AG04450 (cell line): Measurements from ENCODE around the gene TMEM272. TPM values are rescaled to one million over a fixed set of nuclear protein-coding genes. Genes with fewer than 3 reads are reported as not detected.

Experiments
- CTCF ChIA-PET: fragments of 300-600, 350-600 bp; formaldehyde crosslinking; extraction: SDS; loops from one replicate; lab custom pipeline; 2022; ENCODE audit warnings: antibody characterized with exemption, inconsistent platforms; lab: Charles Lee
- POLR2A ChIA-PET: fragments of 350-600 bp; formaldehyde crosslinking; extraction: SDS; loops from one replicate; lab custom pipeline; 2021; ENCODE audit warnings: antibody characterized with exemption, inconsistent platforms; lab: Yijun Ruan, JAX
- DNase-seq: peaks from one replicate; pipeline ENCODE4 v3.0.0-alpha.2; 2011; ENCODE audit warnings: low read depth, low spot score
- H3K27ac ChIP-seq: one replicate; pipeline ENCODE4 v1.5.1; 2012; ENCODE audit warnings: low read depth, low read length, control low read depth
- H3K27me3 ChIP-seq: one replicate; pipeline ENCODE4 v1.6.0; 2012; ENCODE audit warnings: low read length; ENCODE audit not compliant: control insufficient read depth, insufficient read depth
- H3K4me3 ChIP-seq: 2 replicates; pipeline ENCODE4 v1.5.1; 2011; ENCODE audit warnings: mild to moderate bottlenecking, low read depth, low read length, control low read depth
- H3K9me3 ChIP-seq: 2 replicates; pipeline ENCODE4 v1.5.1; 2012; ENCODE audit warnings: low read length; ENCODE audit not compliant: control insufficient read depth, insufficient read depth
- polyA plus RNA-seq: library from polyadenylated mRNA; depleted of rRNA; stranded (reverse); fragments of >200 nt; gene quantifications from 2 replicates; pipeline ENCODE4 v1.2.3, GENCODE V29; 2011
- TF ChIP-seq, protein P1 (sequence below): IDR thresholded peaks from 2 replicates; pipeline ENCODE4 v1.5.1; 2011; ENCODE audit warnings: low read depth, low read length, control low read depth, inconsistent platforms

TMEM272 gene
- polyA plus RNA-seq, 1 experiment, result not detected

DNA sequence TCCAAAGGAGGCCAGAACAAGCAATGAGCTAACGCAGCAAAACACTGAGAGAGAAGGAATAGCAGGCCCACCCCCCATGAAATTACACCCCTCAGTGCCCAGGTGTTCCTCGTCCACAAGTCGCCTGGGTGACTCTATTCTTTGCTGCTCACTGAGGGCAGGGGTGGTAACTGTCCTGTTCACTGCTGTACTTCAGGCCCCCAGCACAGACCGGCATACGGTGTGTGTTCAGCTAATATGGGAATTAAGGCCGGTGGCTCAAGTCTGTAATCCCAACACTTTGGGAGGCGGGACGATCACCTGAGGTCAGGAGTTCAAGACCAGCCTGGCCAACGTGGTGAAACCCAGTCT is 72.9 kb downstream of the TMEM272 start:
- no peak for DNase-seq
- TF ChIP-seq, protein P1, sequence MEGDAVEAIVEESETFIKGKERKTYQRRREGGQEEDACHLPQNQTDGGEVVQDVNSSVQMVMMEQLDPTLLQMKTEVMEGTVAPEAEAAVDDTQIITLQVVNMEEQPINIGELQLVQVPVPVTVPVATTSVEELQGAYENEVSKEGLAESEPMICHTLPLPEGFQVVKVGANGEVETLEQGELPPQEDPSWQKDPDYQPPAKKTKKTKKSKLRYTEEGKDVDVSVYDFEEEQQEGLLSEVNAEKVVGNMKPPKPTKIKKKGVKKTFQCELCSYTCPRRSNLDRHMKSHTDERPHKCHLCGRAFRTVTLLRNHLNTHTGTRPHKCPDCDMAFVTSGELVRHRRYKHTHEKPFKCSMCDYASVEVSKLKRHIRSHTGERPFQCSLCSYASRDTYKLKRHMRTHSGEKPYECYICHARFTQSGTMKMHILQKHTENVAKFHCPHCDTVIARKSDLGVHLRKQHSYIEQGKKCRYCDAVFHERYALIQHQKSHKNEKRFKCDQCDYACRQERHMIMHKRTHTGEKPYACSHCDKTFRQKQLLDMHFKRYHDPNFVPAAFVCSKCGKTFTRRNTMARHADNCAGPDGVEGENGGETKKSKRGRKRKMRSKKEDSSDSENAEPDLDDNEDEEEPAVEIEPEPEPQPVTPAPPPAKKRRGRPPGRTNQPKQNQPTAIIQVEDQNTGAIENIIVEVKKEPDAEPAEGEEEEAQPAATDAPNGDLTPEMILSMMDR, result no peak
- H3K27me3 ChIP-seq, result no peaks in the 10 kb centered on the region
- CTCF ChIA-PET, result interaction anchor here (1.8 kb wide), 1 partner anchor 337 kb away, joined by 6 read pairs; no protein-coding TSS in a partner anchor
- H3K4me3 ChIP-seq, result no peak overlapping the region
- H3K27ac ChIP-seq, result no peak overlapping the region
- POLR2A ChIA-PET, result interaction anchor here (1.0 kb wide), 1 partner anchor 319 kb away, joined by 4 read pairs; the partner anchor contains the start of gene INTS6
- no peaks in the 10 kb centered on the region; the same call in 1 of the 2 replicates for H3K9me3 ChIP-seq

GRCh38 chr13:51771418-51772104 is 73.4 kb downstream of the TMEM272 start:
- Histone ChIP-seq H3K27me3 (no peaks in the 10 kb centered on the region), H3K27ac (no peak overlapping the region), H3K4me3 (no peak overlapping the region), H3K9me3 (no peaks in the 10 kb centered on the region; the same call in 1 of the 2 replicates)
- TF ChIP-seq, protein P1, result no peak
- CTCF ChIA-PET, result interaction anchor here (1.8 kb wide), 1 partner anchor 337 kb away, joined by 6 read pairs; no protein-coding TSS in a partner anchor
- POLR2A ChIA-PET, result interaction anchor here (1.0 kb wide), 1 partner anchor 319 kb away, joined by 4 read pairs; the partner anchor contains the start of gene INTS6
- DNase-seq, result no peak

GRCh38 chr13:51770681-51771417 is 74.1 kb downstream of the TMEM272 start:
- ChIA-PET CTCF (interaction anchor here (1.8 kb wide), 1 partner anchor 336 kb away, joined by 6 read pairs; no protein-coding TSS in a partner anchor), POLR2A (no interaction called here)
- no peak for DNase-seq
- Histone ChIP-seq H3K9me3 (no peaks in the 10 kb centered on the region; the same call in 1 of the 2 replicates), H3K27ac (no peak overlapping the region), H3K27me3 (no peaks in the 10 kb centered on the region), H3K4me3 (no peak overlapping the region)
- TF ChIP-seq, protein P1, result no peak

GRCh38 chr13:51770160-51770559 is 74.8 kb downstream of the TMEM272 start:
- Histone ChIP-seq H3K9me3 (no peaks in the 10 kb centered on the region; the same call in 1 of the 2 replicates), H3K27me3 (no peaks in the 10 kb centered on the region), H3K27ac (no peak overlapping the region), H3K4me3 (no peak overlapping the region)
- ChIA-PET CTCF (no interaction called here), POLR2A (no interaction called here)
- TF ChIP-seq, protein P1, result no peak
- DNase-seq, result no peak
